ENCODE results near the gene KRTAP19-1. TPM values are rescaled to one million over a fixed set of nuclear protein-coding genes. Genes with fewer than 3 reads are reported as not detected.
A peak's percentile ranks its signal among the peaks of the same experiment; 100 is the strongest.

Gene KRTAP19-1
- polyA plus RNA-seq, 3 donors: not detected

DNA sequence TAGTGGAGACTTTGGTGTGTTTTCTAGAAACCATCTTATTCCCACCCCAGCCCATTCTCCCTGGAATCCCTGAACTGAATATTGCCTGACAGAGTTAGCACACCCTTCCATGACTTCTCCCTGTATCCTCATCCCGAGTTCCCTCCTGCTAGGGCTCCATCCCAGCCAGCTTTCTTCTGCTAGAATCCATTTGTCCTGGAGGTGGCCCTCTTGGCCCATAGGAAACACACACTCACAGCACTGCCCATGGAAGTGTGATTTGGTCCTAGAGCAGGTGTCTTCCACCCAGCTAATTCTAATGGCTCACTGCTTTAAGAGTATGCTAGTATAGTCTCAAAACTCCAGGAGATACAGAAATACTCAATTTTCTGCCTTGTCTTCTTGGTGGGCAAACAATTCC lies 36.0 kb downstream of the KRTAP19-1 start:
- no peaks in the 10 kb centered on the region for H3K27me3 Mint-ChIP-seq (ENCODE audit: low read depth in 3 of 3)
- intact Hi-C loops (cut with micrococcal nuclease): no loop called here
- no peak overlapping the region for H3K27ac ChIP-seq (ENCODE audit: low read depth in 1 of 2, low read length in 2 of 2)
- H3K4me1 Mint-ChIP-seq: no peaks in the 10 kb centered on the region
- no peaks in the 10 kb centered on the region for H3K9me3 ChIP-seq (replicated peaks in 1 of 2; ENCODE audit: control insufficient read depth in 1 of 2, insufficient read depth in 1 of 2, low read length in 2 of 2)
- DNase-seq: no peak
- peak overlapping the region in 1 of 2 donors; percentile 8 for H3K4me3 Mint-ChIP-seq
- no peak overlapping the region for H3K9ac ChIP-seq (ENCODE audit: insufficient read depth, low read length, poor library complexity, severe bottlenecking)
- 75% methylated on average over 1 of the region's 1 CpG for WGBS (ENCODE audit: insufficient coverage)
- no peak overlapping the region for H3K4me2 ChIP-seq (replicated peaks; ENCODE audit: extremely low read depth, low read length, poor library complexity, severe bottlenecking)
- no peak overlapping the region for H2AFZ ChIP-seq (ENCODE audit: insufficient read depth, low read depth, low read length, poor library complexity, severe bottlenecking)
- H3K36me3 Mint-ChIP-seq: no peaks in the 10 kb centered on the region
- no peaks in the 10 kb centered on the region for H3K27me3 ChIP-seq (ENCODE audit: control insufficient read depth in 2 of 2, insufficient read depth in 2 of 2, low read length in 2 of 2)
- H3K4me3 ChIP-seq (replicated peaks in 1 of 3; ENCODE audit: low read depth in 2 of 3, low read length in 3 of 3): no peak overlapping the region
- no peaks in the 10 kb centered on the region for H4K20me1 ChIP-seq (ENCODE audit: insufficient read depth, low read length)
- TF ChIP-seq, protein P1, sequence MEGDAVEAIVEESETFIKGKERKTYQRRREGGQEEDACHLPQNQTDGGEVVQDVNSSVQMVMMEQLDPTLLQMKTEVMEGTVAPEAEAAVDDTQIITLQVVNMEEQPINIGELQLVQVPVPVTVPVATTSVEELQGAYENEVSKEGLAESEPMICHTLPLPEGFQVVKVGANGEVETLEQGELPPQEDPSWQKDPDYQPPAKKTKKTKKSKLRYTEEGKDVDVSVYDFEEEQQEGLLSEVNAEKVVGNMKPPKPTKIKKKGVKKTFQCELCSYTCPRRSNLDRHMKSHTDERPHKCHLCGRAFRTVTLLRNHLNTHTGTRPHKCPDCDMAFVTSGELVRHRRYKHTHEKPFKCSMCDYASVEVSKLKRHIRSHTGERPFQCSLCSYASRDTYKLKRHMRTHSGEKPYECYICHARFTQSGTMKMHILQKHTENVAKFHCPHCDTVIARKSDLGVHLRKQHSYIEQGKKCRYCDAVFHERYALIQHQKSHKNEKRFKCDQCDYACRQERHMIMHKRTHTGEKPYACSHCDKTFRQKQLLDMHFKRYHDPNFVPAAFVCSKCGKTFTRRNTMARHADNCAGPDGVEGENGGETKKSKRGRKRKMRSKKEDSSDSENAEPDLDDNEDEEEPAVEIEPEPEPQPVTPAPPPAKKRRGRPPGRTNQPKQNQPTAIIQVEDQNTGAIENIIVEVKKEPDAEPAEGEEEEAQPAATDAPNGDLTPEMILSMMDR (IDR thresholded peaks at IDR 0.05): no peak
- peaks cover 0 to 8% (median 1%) of the 10 kb centered on the region in 7 donors for H3K9me3 Mint-ChIP-seq
- H3K4me1 ChIP-seq (ENCODE audit: control insufficient read depth in 1 of 2, insufficient read depth in 2 of 2, low read length in 2 of 2): no peaks in the 10 kb centered on the region
- no peak overlapping the region for H3K27ac Mint-ChIP-seq
- no peaks in the 10 kb centered on the region for H3K36me3 ChIP-seq (replicated peaks in 1 of 2; ENCODE audit: control insufficient read depth in 1 of 2, insufficient read depth in 2 of 2, low read length in 2 of 2)
- no peaks in the 10 kb centered on the region for H3K79me2 ChIP-seq (ENCODE audit: insufficient read depth, low read length)

DNA sequence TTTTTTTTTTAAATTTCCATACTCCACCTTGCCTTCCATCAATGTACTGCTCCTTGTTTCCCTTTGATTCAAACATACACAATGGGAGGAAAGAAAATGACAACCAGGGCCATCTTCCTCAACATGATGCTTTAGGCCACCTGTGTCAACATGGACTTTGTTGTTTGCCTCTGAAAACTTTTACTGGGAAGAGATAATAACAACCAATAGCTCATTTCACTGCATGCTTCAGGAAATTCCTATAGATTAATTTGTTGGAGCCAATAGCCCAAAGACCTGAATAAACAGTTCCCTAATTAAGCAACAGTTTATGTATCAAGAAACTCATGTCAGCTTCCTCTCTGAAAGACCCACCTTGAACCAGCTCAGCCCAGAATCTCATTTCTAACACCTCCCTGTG lies 36.9 kb downstream of the KRTAP19-1 start:
- Histone ChIP-seq H3K4me2 (replicated peaks; ENCODE audit: extremely low read depth, low read length, poor library complexity, severe bottlenecking) (no peak overlapping the region), H3K27ac (ENCODE audit: low read depth in 1 of 2, low read length in 2 of 2) (no peak overlapping the region), H3K9ac (ENCODE audit: insufficient read depth, low read length, poor library complexity, severe bottlenecking) (no peak overlapping the region), H3K79me2 (ENCODE audit: insufficient read depth, low read length) (no peaks in the 10 kb centered on the region), H3K36me3 (replicated peaks in 1 of 2; ENCODE audit: control insufficient read depth in 1 of 2, insufficient read depth in 2 of 2, low read length in 2 of 2) (no peaks in the 10 kb centered on the region), H2AFZ (ENCODE audit: insufficient read depth, low read depth, low read length, poor library complexity, severe bottlenecking) (no peak overlapping the region), H3K27me3 (ENCODE audit: control insufficient read depth in 2 of 2, insufficient read depth in 2 of 2, low read length in 2 of 2) (no peaks in the 10 kb centered on the region), H4K20me1 (ENCODE audit: insufficient read depth, low read length) (no peaks in the 10 kb centered on the region), H3K9me3 (replicated peaks in 1 of 2; ENCODE audit: control insufficient read depth in 1 of 2, insufficient read depth in 1 of 2, low read length in 2 of 2) (no peaks in the 10 kb centered on the region), H3K4me3 (replicated peaks in 1 of 3; ENCODE audit: low read depth in 2 of 3, low read length in 3 of 3) (no peak overlapping the region), H3K4me1 (ENCODE audit: control insufficient read depth in 1 of 2, insufficient read depth in 2 of 2, low read length in 2 of 2) (no peaks in the 10 kb centered on the region)
- TF ChIP-seq, protein P1 (IDR thresholded peaks at IDR 0.05): no peak
- intact Hi-C loops (cut with micrococcal nuclease): no loop called here
- Mint-ChIP-seq H3K4me3 (no peak overlapping the region), H3K36me3 (no peaks in the 10 kb centered on the region), H3K9me3 (peaks cover 0 to 8% (median 1%) of the 10 kb centered on the region in 7 donors), H3K27ac (no peak overlapping the region), H3K4me1 (no peaks in the 10 kb centered on the region), H3K27me3 (ENCODE audit: low read depth in 3 of 3) (no peaks in the 10 kb centered on the region)
- DNase-seq: no peak
